NCI-H1436 treated with DMSO at 0.1 percent for 48 hours (cell line): ENCODE data around the gene HOXD12.

ENCODE experiments used
- DNase-seq: peaks from one replicate; lab custom pipeline; 2025; lab: John Stamatoyannopoulos, UW

The HOXD12 gene

GRCh38 chr2:176081376-176081836 lies 18.2 kb upstream of the HOXD12 start:
- DNase-seq = no peak

- no peak for DNase-seq
Observed at GRCh38 chr2:176081837-176082524, 17.6 kb upstream of the HOXD12 start.

DNA sequence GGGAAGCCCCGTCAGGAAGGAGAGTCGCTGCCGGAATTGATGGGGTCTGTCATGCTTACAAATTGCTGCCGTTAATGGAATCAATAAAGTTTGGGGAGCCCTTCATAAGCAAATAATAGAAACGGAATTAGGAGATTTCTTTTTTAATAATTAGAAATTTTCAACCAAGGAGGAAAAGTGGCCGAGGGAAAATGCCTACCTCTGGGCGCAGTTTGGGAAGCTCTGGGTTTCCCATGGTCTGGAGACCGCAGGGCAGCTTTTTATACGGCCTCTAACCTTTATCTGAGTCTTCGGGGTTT lies 17.1 kb upstream of the HOXD12 start:
- DNase-seq = no peak

GRCh38 chr2:176082824-176083751 lies 16.5 kb upstream of the HOXD12 start:
- DNase-seq = no peak

- no peak for DNase-seq
Observed at GRCh38 chr2:176083796-176084261, 15.8 kb upstream of the HOXD12 start, which contains the start of gene EVX2. TSS of gene EVX2 (minus strand) at chr2:176083962. CDS start at chr2:176083776, 186 bp downstream.

DNA sequence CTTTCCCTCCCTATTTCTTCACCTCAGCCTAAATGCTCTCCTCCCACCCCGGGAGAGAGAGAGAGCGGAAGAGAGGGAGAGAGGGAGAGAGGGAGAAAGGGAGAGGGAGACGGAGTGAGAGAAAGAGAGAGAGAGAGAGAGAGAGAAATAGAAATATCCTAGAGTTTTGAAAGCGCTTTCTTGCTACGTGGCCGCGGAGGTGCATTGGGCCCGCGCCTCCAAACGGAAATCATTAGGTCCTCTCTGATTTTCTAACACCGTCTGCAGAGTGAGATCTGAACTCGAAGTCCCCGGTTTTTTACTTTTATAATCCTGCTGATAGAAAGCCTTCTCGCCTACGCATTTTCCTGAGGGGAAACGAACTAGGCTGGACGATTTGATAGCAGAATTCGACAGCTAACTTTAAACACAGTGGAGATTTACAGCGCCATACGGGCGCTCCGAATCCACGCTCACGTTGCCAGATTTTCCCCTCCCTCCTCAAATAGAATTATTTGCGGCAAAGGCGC lies 14.9 kb upstream of the HOXD12 start:
- no peak for DNase-seq

GRCh38 chr2:176085120-176085788 lies 14.3 kb upstream of the HOXD12 start:
- DNase-seq = no peak

DNA sequence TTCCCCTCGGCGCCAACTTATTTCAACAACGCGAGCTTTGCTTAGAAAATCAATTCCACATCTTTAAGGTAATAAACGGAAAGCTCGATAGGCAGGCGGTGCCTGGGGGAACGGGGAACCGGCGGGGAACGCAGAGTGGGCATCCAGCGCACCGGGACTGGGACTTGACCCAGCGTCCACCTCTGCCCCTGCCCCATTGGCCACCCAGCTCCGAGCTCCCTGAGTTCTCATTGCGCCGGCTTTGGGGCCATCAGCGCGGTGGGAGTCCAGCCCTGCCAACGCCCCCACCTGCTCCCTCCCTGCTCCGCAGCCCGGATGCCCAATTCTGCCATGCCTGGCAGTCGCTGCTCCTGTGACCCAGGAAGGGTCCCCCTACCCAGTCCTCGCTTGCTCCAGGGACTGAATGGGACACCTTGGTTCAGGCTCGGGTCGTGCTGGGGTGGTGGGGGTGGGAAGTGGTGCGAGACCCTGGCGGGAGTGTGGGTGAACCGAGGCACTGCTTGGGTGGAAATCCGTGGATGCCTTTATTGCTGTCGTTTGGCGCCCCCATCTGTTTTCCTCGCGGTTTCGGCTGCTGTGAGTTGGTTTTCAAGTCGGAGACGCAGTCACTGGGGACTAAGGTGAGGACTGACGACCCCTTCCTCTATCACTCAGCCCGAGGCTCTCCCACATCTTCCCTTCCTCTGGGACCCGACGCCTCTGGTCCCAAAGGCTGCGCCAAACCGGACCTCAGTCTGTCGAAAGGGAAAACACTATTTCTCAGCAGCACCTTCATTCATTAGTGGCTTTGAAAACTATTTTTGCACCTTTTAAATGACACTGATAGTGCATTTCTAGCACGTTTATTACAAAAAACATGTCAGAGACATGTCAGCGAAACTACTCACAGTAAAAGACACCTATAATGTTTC lies 13.5 kb upstream of the HOXD12 start:
- DNase-seq = no peak

DNA sequence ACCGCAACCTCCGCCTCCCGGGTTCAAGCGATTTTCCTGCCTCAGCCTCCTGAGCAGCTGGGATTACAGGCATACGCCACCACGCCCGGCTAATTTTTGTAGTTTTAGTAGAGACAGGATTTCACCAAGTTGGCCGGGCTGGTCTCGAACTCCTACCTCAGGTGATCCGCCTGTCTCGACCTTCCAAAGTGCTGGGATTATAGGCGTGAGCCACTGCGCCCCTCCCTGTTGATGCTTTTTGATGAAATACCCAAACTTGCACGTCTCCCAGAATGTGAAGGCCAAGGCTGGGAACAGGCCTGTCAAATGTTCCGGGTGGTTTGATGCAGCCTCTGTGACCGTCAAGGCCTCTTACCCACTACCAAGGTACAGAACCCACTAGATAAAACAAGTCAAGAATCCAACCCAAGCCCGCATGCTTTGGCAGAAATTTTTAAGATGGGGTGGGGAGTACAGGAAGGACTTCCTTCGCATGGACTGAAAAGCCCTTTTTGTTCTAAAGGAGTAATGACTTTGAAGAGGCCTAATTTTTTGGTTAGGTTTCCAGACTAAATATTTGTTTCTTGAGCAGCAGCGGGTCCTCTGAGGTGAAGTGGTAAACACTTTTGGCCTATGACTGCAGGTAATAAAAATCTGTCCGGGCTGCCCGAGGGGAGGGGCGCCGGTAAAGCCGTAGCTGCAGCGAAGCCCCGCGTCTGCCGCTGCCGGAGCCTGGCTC lies 12.1 kb upstream of the HOXD12 start:
- no peak for DNase-seq

GRCh38 chr2:176088048-176088936 lies 11.3 kb upstream of the HOXD12 start:
- no peak for DNase-seq

GRCh38 chr2:176088937-176089842 lies 10.4 kb upstream of the HOXD12 start:
- no peak for DNase-seq

- no peak for DNase-seq
Observed at GRCh38 chr2:176089843-176090395, 9.7 kb upstream of the HOXD12 start.

DNA sequence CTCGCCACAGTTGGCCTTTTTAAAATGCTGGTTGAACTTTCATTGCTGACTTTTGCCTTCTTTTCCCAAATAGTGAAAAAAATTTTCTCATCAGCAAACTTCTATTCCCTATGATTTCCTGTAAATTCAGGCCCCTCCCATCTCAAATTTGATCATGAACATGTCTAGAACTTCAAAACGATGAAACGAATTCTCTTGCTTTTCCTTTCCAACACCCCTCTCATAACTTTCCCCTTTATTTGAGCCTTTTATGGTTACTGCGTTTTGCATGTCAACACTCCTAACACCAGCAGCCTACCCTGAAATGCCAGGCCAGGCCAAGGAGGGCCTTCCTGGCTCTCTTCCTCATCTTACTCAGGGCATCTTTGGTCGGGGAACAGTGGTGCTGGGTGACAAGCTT lies 8.7 kb upstream of the HOXD12 start:
- DNase-seq = no peak

DNA sequence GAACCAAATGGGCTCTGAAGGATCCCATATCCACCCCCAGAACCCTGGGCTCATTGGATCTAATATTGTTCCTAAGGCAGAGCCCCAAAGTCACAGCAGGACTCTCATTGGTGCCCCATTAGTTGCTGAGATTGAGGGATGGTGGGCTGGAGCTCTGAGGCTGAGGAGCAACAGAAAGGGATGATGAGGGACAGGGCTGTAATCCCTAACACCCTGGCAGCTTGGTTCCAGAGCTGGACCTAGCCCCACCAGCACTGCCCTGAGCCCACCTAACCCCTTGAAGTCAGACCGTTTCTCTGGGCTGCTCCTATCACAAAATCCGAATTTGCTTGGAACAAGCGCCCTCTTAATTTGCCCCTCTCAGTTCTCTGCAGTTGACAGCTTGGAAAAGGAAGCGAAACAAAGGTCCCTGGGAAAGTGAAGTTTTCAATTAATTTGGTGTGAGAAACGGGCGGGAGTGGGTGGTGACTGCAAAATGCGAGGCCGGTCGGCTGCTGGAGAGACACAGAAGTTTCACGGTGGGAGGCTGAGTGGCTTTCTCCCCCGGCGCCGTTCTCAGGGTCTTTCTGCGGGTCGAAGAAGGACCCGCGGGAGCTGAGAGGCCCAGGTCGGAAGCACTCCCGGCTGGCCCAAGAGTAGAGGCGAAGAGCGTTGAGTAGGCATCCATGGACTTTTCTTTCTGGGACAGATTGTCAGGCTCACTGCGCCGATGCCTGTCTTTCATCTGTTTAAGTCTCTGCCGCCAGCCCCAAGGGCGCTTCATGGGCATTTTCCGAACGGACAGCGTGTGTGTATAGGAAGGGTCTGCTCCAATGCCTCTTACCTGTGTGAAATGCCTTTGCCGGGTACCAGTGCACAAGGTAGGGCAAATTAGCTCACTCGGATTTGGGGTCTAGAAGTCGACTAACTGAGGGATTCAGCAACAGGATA lies 8.0 kb upstream of the HOXD12 start:
- no peak for DNase-seq

GRCh38 chr2:176092270-176093144 lies 7.1 kb upstream of the HOXD12 start, which contains the start of gene HOXD13:
TSS of gene HOXD13 (plus strand) at chr2:176092721. CDS start at chr2:176092891, 170 bp downstream.
- DNase-seq = no peak
